ENCODE measurements around the gene SLC6A17. TPM values are rescaled to one million over a fixed set of nuclear protein-coding genes. Genes with fewer than 3 reads are reported as not detected.

SLC6A17 gene
- total RNA-seq, 2 experiments from 2014 or later, result 0.02 to 0.07 TPM

- CTCF ChIA-PET, result no interaction called here
- intact Hi-C loops (cut with micrococcal nuclease), result no loop called here
- no peak overlapping the region for H3K4me3 Mint-ChIP-seq
- DNase-seq, result no peak
- H3K4me1 Mint-ChIP-seq (ENCODE audit: low read depth), result peaks cover 2% of the 10 kb centered on the region
- no peaks in the 10 kb centered on the region for H3K27me3 Mint-ChIP-seq
- no peak overlapping the region for H3K27ac Mint-ChIP-seq
- H3K36me3 Mint-ChIP-seq, result no peaks in the 10 kb centered on the region
- POLR2A ChIA-PET, result no interaction called here
- no peaks in the 10 kb centered on the region for H3K9me3 Mint-ChIP-seq
Measured at GRCh38 chr1:110250749-110251148, 100.5 kb downstream of the SLC6A17 start.

Other genes starting within 250 kb of the SLC6A17 start
- 100 to 1,000 TPM; 135 to 140 TPM for gene CSF1, start 239.6 kb upstream of the SLC6A17 start, total RNA-seq
- 10 to 100 TPM; 89.6 to 92.3 TPM for gene AHCYL1, start 165.7 kb upstream of the SLC6A17 start, total RNA-seq
- gene STRIP1, start 115.9 kb upstream of the SLC6A17 start, total RNA-seq, result 10 to 100 TPM; 22.7 to 25.7 TPM
- gene ALX3, start 79.8 kb upstream of the SLC6A17 start, total RNA-seq, result not detected
- gene UBL4B, start 38.1 kb upstream of the SLC6A17 start, total RNA-seq, result not detected
- gene KCNC4, start 59.8 kb downstream of the SLC6A17 start, total RNA-seq, result 10 to 100 TPM; 15.0 to 15.1 TPM
- gene RBM15, start 188.9 kb downstream of the SLC6A17 start, total RNA-seq, result 10 to 100 TPM; 59.1 to 60.2 TPM
- gene SLC16A4, start 240.5 kb downstream of the SLC6A17 start, total RNA-seq, result under 1 TPM; 0.19 to 0.48 TPM

Data from activated CD4-positive, alpha-beta memory T cell treated with anti-CD3 and anti-CD28 coated beads for 36 hours (primary cell).